ENCODE results near the gene PADI2. TPM values are rescaled to one million over a fixed set of nuclear protein-coding genes. Genes with fewer than 3 reads are reported as not detected.

Gene PADI2
- total RNA-seq, 1 donor from 2014 or later: under 0.01 TPM

DNA sequence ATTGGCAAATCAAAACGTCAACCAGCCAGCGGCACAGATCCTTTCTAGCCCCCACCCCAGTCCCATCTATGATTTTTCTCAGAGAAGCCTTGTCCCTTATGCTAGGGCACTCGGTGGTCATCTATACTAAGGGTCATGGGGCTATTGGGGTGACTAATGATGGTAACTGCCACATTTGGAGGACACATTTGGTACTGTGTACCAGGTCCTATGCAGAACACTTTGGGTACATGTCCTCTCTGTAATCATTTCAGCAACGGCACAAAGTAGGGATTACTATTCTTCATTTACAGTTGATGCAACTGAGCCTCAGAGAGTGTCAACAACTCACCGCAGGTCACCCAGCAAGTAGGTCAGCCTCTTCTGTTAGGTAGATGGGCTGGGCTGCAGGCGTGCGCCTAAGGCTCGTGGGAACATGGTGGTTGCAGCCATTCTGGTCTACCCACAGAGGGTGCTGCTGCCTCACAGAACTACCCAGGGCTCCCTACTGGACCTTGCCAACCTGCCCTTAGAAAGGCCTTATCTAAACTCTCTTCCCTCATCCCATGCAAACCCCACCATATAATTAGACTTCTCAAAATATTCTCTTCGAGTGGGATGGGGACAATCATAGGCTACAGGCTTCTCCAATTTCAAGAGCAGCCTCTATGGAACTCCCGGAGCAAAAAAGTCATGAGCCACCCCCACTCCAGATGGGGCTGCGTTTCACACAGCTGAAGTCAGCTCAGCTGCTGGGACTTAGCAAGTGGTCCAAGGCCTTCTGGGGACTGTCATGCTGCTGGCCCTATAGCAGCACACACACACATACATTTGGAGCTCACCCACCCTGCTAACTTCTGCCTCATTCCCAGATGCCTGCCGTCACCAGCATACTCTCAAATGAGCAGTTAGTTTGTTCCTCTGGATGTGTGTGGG lies 59.6 kb downstream of the PADI2 start:
- DNase-seq (ENCODE audit: low read depth in 2 of 2): peak; percentile 58 to 77

DNA sequence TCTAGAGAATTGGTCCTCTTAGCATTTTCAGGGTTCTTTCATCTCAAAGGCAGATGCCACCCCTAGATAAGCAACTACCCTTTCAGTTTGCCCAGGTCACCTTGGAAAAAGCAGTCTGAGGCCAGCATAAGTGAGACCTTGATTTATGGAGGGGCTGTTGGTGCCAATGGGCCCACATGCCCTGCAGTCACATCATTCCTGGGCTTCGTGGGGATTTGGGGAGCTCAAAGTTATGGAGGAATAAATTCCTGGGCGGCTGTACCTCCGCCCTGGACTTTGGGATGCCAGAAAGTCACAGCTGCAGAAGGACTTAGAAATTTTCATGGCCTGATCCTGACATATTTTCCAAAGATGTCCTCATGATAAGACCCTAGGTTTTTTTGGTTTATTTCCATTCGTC lies 62.7 kb downstream of the PADI2 start:
- DNase-seq (ENCODE audit: low read depth in 2 of 2): no peak

GRCh38 chr1:17055801-17056200 lies 63.5 kb downstream of the PADI2 start:
- DNase-seq (ENCODE audit: low read depth in 2 of 2): no peak

- DNase-seq (ENCODE audit: low read depth in 2 of 2): peak; percentile 95 to 97
Observed at GRCh38 chr1:17053685-17054410, 65.4 kb downstream of the PADI2 start, which contains the start of gene SDHB. Gene SDHB, minus strand, starts transcription at chr1:17054032. Its CDS starts 13 bp downstream, at chr1:17054019.

- DNase-seq (ENCODE audit: low read depth in 2 of 2): peak in 1 of 2 donors; percentile 49
Observed at GRCh38 chr1:17053086-17053684, 66.1 kb downstream of the PADI2 start.

- DNase-seq (ENCODE audit: low read depth in 2 of 2): no peak
Observed at GRCh38 chr1:17052641-17053040, 66.6 kb downstream of the PADI2 start.

- DNase-seq (ENCODE audit: low read depth in 2 of 2): no peak
Observed at GRCh38 chr1:17052038-17052437, 67.2 kb downstream of the PADI2 start.

- no peak for DNase-seq (ENCODE audit: low read depth in 2 of 2)
Observed at GRCh38 chr1:17047924-17048323, 71.3 kb downstream of the PADI2 start.

DNA sequence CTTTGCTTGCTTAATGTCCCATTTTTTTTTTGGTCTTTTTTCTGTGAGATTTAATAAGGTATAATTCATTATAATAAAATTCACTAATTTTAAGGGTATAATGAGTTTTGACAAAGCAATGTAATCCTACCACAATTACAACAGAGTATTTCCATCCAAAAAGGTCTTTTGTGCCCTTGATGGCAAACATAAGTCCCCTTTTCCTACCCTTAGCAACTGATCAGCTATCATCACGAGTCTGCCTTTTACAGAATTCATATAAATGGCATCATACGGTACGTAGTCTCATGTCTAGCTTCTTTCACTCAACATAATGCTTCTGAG lies 73.0 kb downstream of the PADI2 start:
- DNase-seq (ENCODE audit: low read depth in 2 of 2): no peak

DNA sequence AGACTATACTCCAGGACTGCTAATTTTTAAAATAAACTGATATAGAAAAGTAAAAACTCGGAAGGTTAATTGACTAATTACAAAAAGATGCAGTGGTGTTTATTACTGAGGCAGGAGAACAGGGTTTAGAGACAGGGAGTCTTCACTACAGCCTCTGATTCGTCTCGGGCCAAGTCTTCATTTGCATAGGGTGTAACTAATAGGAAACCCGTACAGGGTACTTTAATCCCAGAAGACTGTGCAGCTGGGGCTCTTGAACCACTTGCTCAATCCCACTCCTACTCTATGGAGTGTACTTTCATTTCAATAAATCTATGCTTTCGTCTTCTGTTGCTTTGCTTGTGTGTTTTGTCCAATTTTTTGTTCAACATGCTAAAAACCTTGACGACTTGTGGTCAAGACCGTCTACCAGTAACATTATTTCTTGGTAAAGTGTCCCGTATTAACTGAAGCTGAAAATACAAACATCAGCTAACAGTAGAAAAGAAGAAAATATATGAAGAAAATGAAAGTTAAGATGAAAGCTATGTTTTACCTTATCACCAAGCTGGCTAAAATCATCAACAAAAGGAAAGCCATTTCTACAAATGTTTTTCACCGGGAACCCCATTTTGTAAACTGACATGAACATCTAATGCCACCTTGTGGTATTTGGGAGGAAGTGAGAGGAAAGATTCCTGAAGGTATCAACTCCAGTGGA lies 73.5 kb downstream of the PADI2 start:
- peak; percentile 61 to 74 for DNase-seq (ENCODE audit: low read depth in 2 of 2)

GRCh38 chr1:17045150-17045549 lies 74.1 kb downstream of the PADI2 start:
- no peak for DNase-seq (ENCODE audit: low read depth in 2 of 2)

GRCh38 chr1:17043676-17044075 lies 75.6 kb downstream of the PADI2 start:
- DNase-seq (ENCODE audit: low read depth in 2 of 2): no peak

GRCh38 chr1:17040135-17040534 lies 79.1 kb downstream of the PADI2 start:
- DNase-seq (ENCODE audit: low read depth in 2 of 2): no peak

- no peak for DNase-seq (ENCODE audit: low read depth in 2 of 2)
Observed at GRCh38 chr1:17039522-17039921, 79.7 kb downstream of the PADI2 start.

DNA sequence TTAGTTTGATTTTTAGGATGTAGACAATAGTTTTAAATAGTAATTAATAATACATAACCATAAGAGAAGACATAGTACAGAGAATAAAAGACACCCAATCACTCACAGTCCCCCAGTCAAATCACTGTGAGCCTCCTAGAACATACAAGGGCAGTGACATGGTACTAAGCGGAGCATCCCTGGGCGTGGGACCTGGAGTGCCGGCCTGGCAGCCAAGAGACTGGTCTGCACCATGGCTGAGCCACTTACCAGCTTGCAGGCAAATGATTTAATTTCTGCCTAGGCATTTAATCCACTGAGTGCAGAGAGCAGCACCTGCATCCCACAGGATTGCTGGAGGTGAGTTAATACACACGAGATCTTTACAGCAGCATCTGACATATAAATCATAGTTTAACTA lies 85.8 kb downstream of the PADI2 start:
- no peak for DNase-seq (ENCODE audit: low read depth in 2 of 2)

- DNase-seq (ENCODE audit: low read depth in 2 of 2): no peak
Observed at GRCh38 chr1:17032741-17033140, 86.5 kb downstream of the PADI2 start.

GRCh38 chr1:17031436-17031835 lies 87.8 kb downstream of the PADI2 start:
- DNase-seq (ENCODE audit: low read depth in 2 of 2): no peak

DNA sequence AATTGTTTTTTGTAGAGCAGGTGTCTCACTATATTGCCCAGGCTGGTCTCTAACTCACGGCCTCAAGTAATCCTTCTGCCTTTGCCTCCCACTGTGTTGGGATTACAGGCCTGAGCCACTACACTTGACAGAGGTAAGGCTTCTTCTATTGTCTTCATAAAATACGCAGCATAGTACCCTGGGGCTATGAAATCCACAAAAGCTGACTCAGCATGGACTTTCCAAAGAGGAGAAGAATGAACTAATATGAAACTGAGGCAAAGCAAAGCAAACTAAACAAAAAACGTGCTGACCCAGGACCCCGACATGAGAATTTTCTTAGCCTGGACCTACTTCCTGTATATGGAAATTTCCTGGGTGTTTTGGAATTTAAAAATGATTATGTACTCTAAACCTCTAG lies 89.0 kb downstream of the PADI2 start:
- DNase-seq (ENCODE audit: low read depth in 2 of 2): no peak

DNA sequence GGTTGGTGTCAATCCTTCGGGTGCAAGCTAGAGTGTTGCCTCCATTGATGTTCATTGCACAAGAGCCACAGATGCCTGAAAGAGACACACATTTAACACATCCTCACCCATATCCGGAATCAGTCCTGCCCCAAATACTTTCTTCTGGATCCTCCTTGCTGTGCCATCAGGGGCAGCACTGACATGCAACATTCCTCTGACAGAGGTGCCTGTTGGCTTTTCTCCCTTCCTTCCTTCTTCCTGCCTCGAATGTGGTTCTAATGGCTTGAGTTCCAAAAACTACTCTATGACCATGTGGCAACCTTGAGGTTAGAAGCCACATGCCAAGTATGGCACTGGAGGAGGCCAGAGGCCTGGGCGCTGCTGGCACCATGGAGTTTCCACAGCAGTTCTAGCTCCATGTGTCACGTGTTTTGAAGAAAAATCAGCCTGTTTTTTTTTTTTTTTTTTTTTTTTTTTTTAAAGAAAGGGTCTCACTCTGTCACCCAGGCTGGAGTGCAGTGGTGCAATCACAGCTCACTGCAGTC lies 90.5 kb downstream of the PADI2 start:
- no peak for DNase-seq (ENCODE audit: low read depth in 2 of 2)

DNA sequence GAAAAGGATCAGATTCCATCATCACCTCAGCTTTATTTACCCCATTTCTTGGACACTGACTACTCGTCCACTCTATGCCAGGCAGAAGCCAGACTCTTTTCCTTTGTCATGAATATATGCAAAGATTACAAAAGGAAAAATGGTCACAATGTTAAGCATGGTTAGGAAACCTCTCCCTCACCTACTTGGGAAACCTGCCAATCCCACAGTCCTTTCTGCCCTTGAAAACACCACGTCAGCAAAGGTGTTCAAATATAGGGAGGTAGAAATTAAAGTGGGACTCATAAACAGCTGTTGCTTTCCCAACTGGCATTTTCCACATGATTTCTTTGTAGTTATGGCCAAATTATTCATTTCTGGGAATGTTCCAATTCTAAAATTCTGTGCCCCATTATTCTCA lies 91.4 kb downstream of the PADI2 start:
- no peak for DNase-seq (ENCODE audit: low read depth in 2 of 2)

- DNase-seq (ENCODE audit: low read depth in 2 of 2): no peak
Observed at GRCh38 chr1:17027403-17027802, 91.8 kb downstream of the PADI2 start.

DNA sequence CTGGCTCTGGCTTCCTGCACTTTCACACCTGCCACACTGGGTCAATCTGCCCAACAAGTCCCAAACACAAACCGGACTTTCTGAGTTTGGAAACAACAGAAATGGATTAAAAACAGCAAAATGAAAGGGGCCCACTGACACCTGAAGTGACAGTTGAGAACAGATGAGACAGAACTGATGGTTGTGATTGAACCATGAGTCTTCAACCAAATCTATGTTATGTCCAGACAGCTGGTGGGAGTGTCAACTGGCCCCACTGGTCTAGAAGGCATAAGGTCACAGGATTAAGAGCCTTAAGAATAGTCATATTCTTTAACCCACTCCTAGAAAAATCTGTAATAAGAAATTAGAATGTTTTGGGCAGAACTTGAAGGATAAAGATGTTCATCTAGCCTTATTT lies 94.5 kb downstream of the PADI2 start:
- DNase-seq (ENCODE audit: low read depth in 2 of 2): no peak
